K562 (cell line): ENCODE results near the gene SOX12. TPM values are rescaled to one million over a fixed set of nuclear protein-coding genes. Genes with fewer than 3 reads are reported as not detected.

Experiments used
- ATAC-seq: fragments of 200-7000 bp; cut with Tn5 transposase; 3 replicates; pipeline ENCODE4 v1.9.1; 2020; ENCODE audit warnings: moderate library complexity
- BruUV-seq: library from RNA; stranded (reverse); fragments of 400-500 nt; replicated peaks from 2 replicates; lab custom pipeline; 2021; lab: Mats Ljungman, UMichigan
- CTCF ChIA-PET: fragments of 300-600 bp; formaldehyde crosslinking; extraction: SDS; loops from one replicate; lab custom pipeline; 2021; ENCODE audit warnings: low intra/inter-chr PET ratio; lab: Yijun Ruan, JAX
- POLR2A ChIA-PET: fragments of 300-600, 350-650 bp; sonication (Branson Sonifier 250); formaldehyde crosslinking; extraction: SDS; loops from one replicate; lab custom pipeline; 2021; ENCODE audit warnings: antibody characterized with exemption, inconsistent platforms; lab: Yijun Ruan, JAX
- DNase-seq, 4 experiments: peaks; one replicate each; pipeline versions ENCODE4 v3.0.0 to v3.0.0-alpha.2; 2011 to 2018; ENCODE audit warnings: low spot score in 3 of 4, mixed read lengths in 3 of 4; ENCODE audit errors: extremely low read depth in 1 of 4
- FAIRE-seq: peaks from 2 replicates; lab custom pipeline; 2011; peaks lifted over from hg19 to GRCh38; lab: Jason Lieb, UNC
- H2AFZ ChIP-seq: 2 replicates; pipeline ENCODE4 v1.6.0; 2011; ENCODE audit warnings: low read depth, low read length, control low read depth, inconsistent platforms
- H3K27ac ChIP-seq: fragments of 200-600 bp; 3 replicates; pipeline ENCODE4 v1.8.0; 2011; ENCODE audit warnings: low read depth, mild to moderate bottlenecking, control low read depth, inconsistent platforms, low read length, moderate library complexity, mixed read lengths; ENCODE audit errors: extremely low read depth
- H3K27me3 ChIP-seq, 2 experiments: fragments of 300-600 bp in 1 of 2; 2 replicates in 1 of 2; 3 replicates in 1 of 2; pipeline versions ENCODE4 v1.6.0 to v1.8.0; 2011; ENCODE audit warnings: inconsistent platforms in 2 of 2, low read length in 2 of 2, mild to moderate bottlenecking in 1 of 2, mixed read lengths in 1 of 2, moderate library complexity in 1 of 2; ENCODE audit not compliant: control insufficient read depth in 2 of 2, insufficient read depth in 2 of 2
- H3K36me3 ChIP-seq: fragments of 300-600 bp; 3 replicates; pipeline ENCODE4 v1.8.0; 2011; ENCODE audit warnings: mild to moderate bottlenecking, low read length, inconsistent platforms; ENCODE audit not compliant: control insufficient read depth, insufficient read depth
- H3K4me1 ChIP-seq, 2 experiments: fragments of 200-600 bp in 1 of 2; replicated peaks in 1 of 2; 2 replicates in 1 of 2; 3 replicates in 1 of 2; pipeline versions ENCODE4 v1.5.1 to v1.8.0; 2011; ENCODE audit warnings: inconsistent platforms in 2 of 2, low read length in 2 of 2, mild to moderate bottlenecking in 1 of 2, mixed read lengths in 1 of 2, moderate library complexity in 1 of 2; ENCODE audit not compliant: control insufficient read depth in 2 of 2, insufficient read depth in 2 of 2
- H3K4me2 ChIP-seq: 2 replicates; pipeline ENCODE4 v1.6.1; 2011; ENCODE audit warnings: low read length, control low read depth, inconsistent platforms, mixed read lengths; ENCODE audit not compliant: insufficient read depth
- H3K4me3 ChIP-seq: fragments of 200-600 bp; sonication (generic), shearing (Covaris generic); 2 replicates; pipeline ENCODE4 v1.5.1; 2016; ENCODE audit warnings: control low read depth, inconsistent platforms
- H3K79me2 ChIP-seq: fragments of 200-600 bp; 3 replicates; pipeline ENCODE4 v1.8.0; 2011; ENCODE audit warnings: low read length, inconsistent platforms; ENCODE audit not compliant: control insufficient read depth, insufficient read depth
- H3K9ac ChIP-seq, 2 experiments: 2 replicates each; pipeline versions ENCODE4 v1.6.0 to v1.6.1; 2011; ENCODE audit warnings: low read depth in 2 of 2, low read length in 2 of 2, control low read depth in 1 of 2, inconsistent platforms in 1 of 2, mild to moderate bottlenecking in 1 of 2, mixed read lengths in 1 of 2; ENCODE audit not compliant: insufficient read depth in 1 of 2
- H3K9me1 ChIP-seq: one replicate; pipeline ENCODE4 v1.6.0; 2011; ENCODE audit warnings: inconsistent platforms, mild to moderate bottlenecking, low read length, moderate library complexity; ENCODE audit not compliant: control insufficient read depth, insufficient read depth
- H3K9me3 ChIP-seq: replicated peaks from 2 replicates; pipeline ENCODE4 v1.5.1; 2011; ENCODE audit warnings: low read depth, low read length, inconsistent platforms; ENCODE audit not compliant: control insufficient read depth, insufficient read depth
- H4K20me1 ChIP-seq: replicated peaks from 2 replicates; pipeline ENCODE4 v1.6.1; 2011; ENCODE audit warnings: low read length, inconsistent platforms, mixed read lengths; ENCODE audit not compliant: control insufficient read depth, insufficient read depth
- CTBP1 ChIP-seq: fragments of 450-650 bp; IDR thresholded peaks from 2 replicates; pipeline ENCODE4 v1.6.1; 2016; ENCODE audit warnings: borderline replicate concordance
- FOXP4 ChIP-seq: sonication (generic); formaldehyde crosslinking; IDR thresholded peaks from 2 replicates; pipeline ENCODE4 v1.8.0; 2022; ENCODE audit warnings: mild to moderate bottlenecking, missing genetic modification reagents, borderline replicate concordance
- GABPA ChIP-seq: fragments of 200-800 bp; sonication (Bioruptor generic); conservative IDR thresholded peaks from 2 replicates; pipeline ENCODE4 v1.6.1; 2016; ENCODE audit warnings: low read depth, missing genetic modification characterization, missing compliant biosample characterization
- KAT7 ChIP-seq: sonication (generic); formaldehyde crosslinking; IDR thresholded peaks from 2 replicates; pipeline ENCODE4 v1.8.0; 2022; ENCODE audit warnings: missing genetic modification reagents, mild to moderate bottlenecking, borderline replicate concordance
- MEF2A ChIP-seq: IDR thresholded peaks from 2 replicates; pipeline ENCODE4 v1.6.1; 2011; ENCODE audit warnings: low read depth, mild to moderate bottlenecking, low read length, moderate library complexity; ENCODE audit not compliant: control insufficient read depth
- MEIS2 ChIP-seq: fragments of 450-650 bp; IDR thresholded peaks from 2 replicates; pipeline ENCODE4 v1.6.1; 2014; ENCODE audit warnings: mild to moderate bottlenecking; ENCODE audit not compliant: partially characterized antibody
- NUFIP1 ChIP-seq: fragments of 450-650 bp; IDR thresholded peaks from 2 replicates; pipeline ENCODE4 v1.6.1; 2018; ENCODE audit not compliant: partially characterized antibody
- SLC30A9 ChIP-seq: fragments of 250-450 bp; sonication (Bioruptor Pico); IDR thresholded peaks from 2 replicates; pipeline ENCODE4 v1.8.0; 2022; ENCODE audit warnings: mild to moderate bottlenecking, moderate library complexity
- SMARCA5 ChIP-seq: fragments of 450-650 bp; IDR thresholded peaks from 2 replicates; pipeline ENCODE4 v1.6.1; 2016
- SMARCC2 ChIP-seq: fragments of 450-650 bp; IDR thresholded peaks from 2 replicates; pipeline ENCODE4 v1.6.1; 2017; ENCODE audit warnings: antibody characterized with exemption, moderate library complexity, mild to moderate bottlenecking, low read depth
- TAL1 ChIP-seq: fragments of 450-650 bp; IDR thresholded peaks from 2 replicates; pipeline ENCODE4 v1.6.1; 2016; ENCODE audit warnings: mild to moderate bottlenecking
- TGIF2 ChIP-seq: sonication (generic); formaldehyde crosslinking; IDR thresholded peaks from 2 replicates; pipeline ENCODE4 v1.8.1; 2022; ENCODE audit warnings: mild to moderate bottlenecking, missing genetic modification reagents, moderate library complexity
- THRB ChIP-seq: fragments of 450-650 bp; formaldehyde crosslinking; conservative IDR thresholded peaks from 2 replicates; pipeline ENCODE4 v1.4.0; 2022; ENCODE audit warnings: mild to moderate bottlenecking, missing genetic modification characterization
- ZNF41 ChIP-seq: fragments of 250-450 bp; sonication (Bioruptor Pico); conservative IDR thresholded peaks from 2 replicates; pipeline ENCODE4 v1.4.0; 2020; ENCODE audit warnings: mild to moderate bottlenecking
- ZNF589 ChIP-seq: fragments of 200-800 bp; sonication (Bioruptor generic); IDR thresholded peaks from 2 replicates; pipeline ENCODE4 v1.6.1; 2016; ENCODE audit warnings: low read depth, missing genetic modification characterization, missing compliant biosample characterization
- ZNF766 ChIP-seq: fragments of 200-800 bp; sonication (Bioruptor generic); conservative IDR thresholded peaks from 2 replicates; pipeline ENCODE4 v1.6.1; 2016; ENCODE audit warnings: missing genetic modification characterization, missing compliant biosample characterization
- WGBS: fragments of 100-300 bp; shearing (Covaris generic); methylation state at CpG from one replicate; pipeline ENCODE4 v1.1.6; 2016; ENCODE audit warnings: low coverage, mixed read lengths; ENCODE audit not compliant: insufficient coverage; ENCODE audit errors: missing lambda C conversion rate; 5-methylcytosine and 5-hydroxymethylcytosine counted together
- in situ Hi-C: fragments of 300-500 bp; cut with MboI; formaldehyde crosslinking; loops from 4 replicates; pipeline ENCODE4 v1.15.0; 2018; ENCODE audit warnings: inconsistent platforms, mixed read lengths
- intact Hi-C: fragments of 100-400 bp; cut with micrococcal nuclease; formaldehyde crosslinking; loops from 2 replicates; pipeline ENCODE4 v1.14.2; 2022
- polyA plus RNA-seq, 8 experiments: library from polyadenylated mRNA; depleted of rRNA in 4 of 8; stranded (reverse) in 5 of 8; unstranded in 3 of 8; fragments of >200 nt; fragmentation: Nextera tagmentation in 2 of 8; fragmentation: Illumina TruSeq in 1 of 8; extraction: Ambion mirVana in 2 of 8; extraction: Trizol in 1 of 8; gene quantifications; 2 replicates each; pipeline versions ENCODE4 v1.2.1 to v1.2.3, GENCODE V29; 2011 to 2014; ENCODE audit warnings: inconsistent platforms in 1 of 8, missing spikeins in 1 of 8
- total RNA-seq, 7 experiments: library from RNA; depleted of rRNA in 6 of 7; stranded (reverse); fragments of >200 nt in 6 of 7; fragmentation: Illumina TruSeq in 2 of 7; extraction: Trizol in 2 of 7; gene quantifications; 2 replicates each; pipeline versions ENCODE4 v1.2.1 to v1.2.3, GENCODE V29; 2011 to 2021; ENCODE audit warnings: low replicate concordance in 1 of 7

The SOX12 gene
- total and polyA plus RNA-seq, 9 of the 15 experiments (the other 6 are each of a cell fraction or from before 2014, with no cell fraction given) = 0.42 to 26.3 (median 2.6) TPM

DNA sequence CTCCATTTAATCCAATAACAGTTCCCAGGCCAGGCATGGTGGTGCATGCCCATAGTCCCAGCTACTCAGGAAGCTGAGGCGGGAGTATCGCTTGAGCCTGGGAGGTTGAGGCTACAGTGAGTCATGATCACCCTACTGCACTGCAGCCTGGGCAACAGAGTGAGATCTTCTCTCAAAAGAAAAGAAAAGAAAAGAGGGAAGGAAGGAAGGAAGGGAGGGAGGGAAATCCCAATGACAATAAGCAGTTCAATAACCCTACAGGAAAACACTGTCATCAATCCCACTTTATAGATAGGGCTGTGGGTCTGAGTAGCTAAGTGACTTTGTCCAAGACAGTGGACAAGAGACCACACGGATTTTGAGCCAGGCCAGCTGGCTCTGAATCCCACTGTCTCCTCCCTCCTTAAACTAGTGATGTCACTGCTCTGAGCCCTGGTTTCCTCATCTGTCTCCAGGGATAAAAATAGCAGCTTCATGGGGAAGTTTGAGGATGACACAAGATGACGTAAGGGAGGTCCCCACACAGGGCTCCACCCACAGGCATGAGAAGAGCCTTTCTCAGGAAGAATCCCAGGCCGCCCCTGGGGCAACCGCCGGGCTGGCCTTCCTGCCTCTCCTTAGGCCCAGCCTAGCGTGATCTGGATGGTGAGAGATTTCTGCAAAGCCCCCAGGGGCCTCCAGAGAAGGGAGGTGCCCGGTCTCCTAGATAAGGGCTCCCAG, 48.0 kb downstream of the SOX12 start:
- Histone ChIP-seq H3K27me3 (no peaks in the 10 kb centered on the region), H3K27ac (peak overlapping the region; percentile 99), H3K36me3 (no peaks in the 10 kb centered on the region; the same call in 2 of the 3 replicates), H4K20me1 (no peaks in the 10 kb centered on the region), H3K9me3 (no peaks in the 10 kb centered on the region), H3K4me3 (no peak overlapping the region), H2AFZ (peak overlapping the region; percentile 75), H3K9ac (peak overlapping the region; percentile 74 to 96), H3K79me2 (peaks cover 7% of the 10 kb centered on the region; the same call in 2 of the 3 replicates), H3K4me1 (peaks cover 52 to 80% of the 10 kb centered on the region in 2 experiments), H3K4me2 (peak overlapping the region; percentile 77), H3K9me1 (no peaks in the 10 kb centered on the region)
- ATAC-seq (peak; percentile 66), FAIRE-seq (peak; percentile 82), DNase-seq (peak; percentile 72 to 92 (median 78))
- ChIA-PET POLR2A (interaction anchor here (1.1 to 7.5 kb wide), 6 partner anchors 9 to 27 kb away, joined by 6 to 100 read pairs (median 15); partner anchors contain the start of genes NRSN2 and TRIB3), CTCF (no interaction called here)
- intact Hi-C loops = no loop called here
- in situ Hi-C loops = no loop called here
- BruUV-seq = TSS peak; percentile 47
- WGBS = 5% methylated on average over 8 of the region's 9 CpGs
- TF ChIP-seq FOXP4 (no peak), GABPA (peak; percentile 56), TAL1 (0 out of 2 replicates have a peak, but pooled peaks have one; percentile 12), MEIS2 (peak; percentile 66), THRB (CRISPR knock-in tag) (peak; percentile 63; the same call in 1 of the 2 replicates), ZNF41 (CRISPR knock-in tag) (no peak), ZNF766 (peak; percentile 74; the same call in 1 of the 2 replicates), TGIF2 (no peak), SLC30A9 (CRISPR knock-in tag) (no peak), ZNF589 (CRISPR knock-in tag) (peak; percentile 93), CTBP1 (peak; percentile 15; the same call in 1 of the 2 replicates), SMARCC2 (no peak), SMARCA5 (peak; percentile 61), KAT7 (CRISPR knock-in tag) (no peak), NUFIP1 (no peak), MEF2A (peak; percentile 98)
